ENCODE results near the gene ANKS1A. TPM values are rescaled to one million over a fixed set of nuclear protein-coding genes. Genes with fewer than 3 reads are reported as not detected.

ANKS1A gene
- total RNA-seq, 1 experiment from 2014 or later: 35.0 TPM

- ATAC-seq (no peak), DNase-seq (ENCODE audit: low spot score) (no peak)
- Mint-ChIP-seq H3K27ac (peak overlapping the region; percentile 92), H3K9me3 (no peaks in the 10 kb centered on the region), H3K27me3 (ENCODE audit: low read depth) (no peaks in the 10 kb centered on the region), H3K4me3 (peak overlapping the region; percentile 9; the same call in 1 of the 2 replicates), H3K36me3 (peaks cover 48% of the 10 kb centered on the region), H3K4me1 (peaks cover 17% of the 10 kb centered on the region)
- ChIA-PET POLR2A (no interaction called here), CTCF (interaction anchor here (1.2 kb wide), 2 partner anchors 12 to 20 kb away, joined by 3 to 4 read pairs; partner anchors contain the start of gene TAF11)
- TF ChIP-seq, protein P1, sequence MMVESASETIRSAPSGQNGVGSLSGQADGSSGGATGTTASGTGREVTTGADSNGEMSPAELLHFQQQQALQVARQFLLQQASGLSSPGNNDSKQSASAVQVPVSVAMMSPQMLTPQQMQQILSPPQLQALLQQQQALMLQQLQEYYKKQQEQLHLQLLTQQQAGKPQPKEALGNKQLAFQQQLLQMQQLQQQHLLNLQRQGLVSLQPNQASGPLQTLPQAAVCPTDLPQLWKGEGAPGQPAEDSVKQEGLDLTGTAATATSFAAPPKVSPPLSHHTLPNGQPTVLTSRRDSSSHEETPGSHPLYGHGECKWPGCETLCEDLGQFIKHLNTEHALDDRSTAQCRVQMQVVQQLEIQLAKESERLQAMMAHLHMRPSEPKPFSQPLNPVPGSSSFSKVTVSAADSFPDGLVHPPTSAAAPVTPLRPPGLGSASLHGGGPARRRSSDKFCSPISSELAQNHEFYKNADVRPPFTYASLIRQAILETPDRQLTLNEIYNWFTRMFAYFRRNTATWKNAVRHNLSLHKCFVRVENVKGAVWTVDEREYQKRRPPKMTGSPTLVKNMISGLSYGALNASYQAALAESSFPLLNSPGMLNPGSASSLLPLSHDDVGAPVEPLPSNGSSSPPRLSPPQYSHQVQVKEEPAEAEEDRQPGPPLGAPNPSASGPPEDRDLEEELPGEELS (CRISPR knock-in tag; IDR thresholded peaks at IDR 0.05): peak; percentile 68; the same call in 1 of the 2 replicates
- TF ChIP-seq, protein P2, sequence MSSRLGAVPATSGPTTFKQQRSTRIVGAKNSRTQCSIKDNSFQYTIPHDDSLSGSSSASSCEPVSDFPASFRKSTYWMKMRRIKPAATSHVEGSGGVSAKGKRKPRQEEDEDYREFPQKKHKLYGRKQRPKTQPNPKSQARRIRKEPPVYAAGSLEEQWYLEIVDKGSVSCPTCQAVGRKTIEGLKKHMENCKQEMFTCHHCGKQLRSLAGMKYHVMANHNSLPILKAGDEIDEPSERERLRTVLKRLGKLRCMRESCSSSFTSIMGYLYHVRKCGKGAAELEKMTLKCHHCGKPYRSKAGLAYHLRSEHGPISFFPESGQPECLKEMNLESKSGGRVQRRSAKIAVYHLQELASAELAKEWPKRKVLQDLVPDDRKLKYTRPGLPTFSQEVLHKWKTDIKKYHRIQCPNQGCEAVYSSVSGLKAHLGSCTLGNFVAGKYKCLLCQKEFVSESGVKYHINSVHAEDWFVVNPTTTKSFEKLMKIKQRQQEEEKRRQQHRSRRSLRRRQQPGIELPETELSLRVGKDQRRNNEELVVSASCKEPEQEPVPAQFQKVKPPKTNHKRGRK (CRISPR knock-in tag; IDR thresholded peaks at IDR 0.05; ENCODE audit: borderline replicate concordance): no peak
Measured at GRCh38 chr6:34875292-34876213, 13.5 kb upstream of the ANKS1A start.

- Mint-ChIP-seq H3K9me3 (no peaks in the 10 kb centered on the region), H3K36me3 (peaks cover 46% of the 10 kb centered on the region), H3K27me3 (ENCODE audit: low read depth) (no peaks in the 10 kb centered on the region), H3K4me3 (no peak overlapping the region), H3K4me1 (peaks cover 17% of the 10 kb centered on the region), H3K27ac (peak overlapping the region; percentile 51)
- ATAC-seq (no peak), DNase-seq (ENCODE audit: low spot score) (no peak)
- ChIA-PET CTCF (no interaction called here), POLR2A (no interaction called here)
- TF ChIP-seq ZNF671 (CRISPR knock-in tag; IDR thresholded peaks at IDR 0.05) (no peak), KAT7 (CRISPR knock-in tag; IDR thresholded peaks at IDR 0.05; ENCODE audit: borderline replicate concordance) (no peak), ZBTB21 (CRISPR knock-in tag; IDR thresholded peaks at IDR 0.05; ENCODE audit: borderline replicate concordance) (no peak)
- TF ChIP-seq, protein P3, sequence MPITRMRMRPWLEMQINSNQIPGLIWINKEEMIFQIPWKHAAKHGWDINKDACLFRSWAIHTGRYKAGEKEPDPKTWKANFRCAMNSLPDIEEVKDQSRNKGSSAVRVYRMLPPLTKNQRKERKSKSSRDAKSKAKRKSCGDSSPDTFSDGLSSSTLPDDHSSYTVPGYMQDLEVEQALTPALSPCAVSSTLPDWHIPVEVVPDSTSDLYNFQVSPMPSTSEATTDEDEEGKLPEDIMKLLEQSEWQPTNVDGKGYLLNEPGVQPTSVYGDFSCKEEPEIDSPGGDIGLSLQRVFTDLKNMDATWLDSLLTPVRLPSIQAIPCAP (CRISPR knock-in tag; IDR thresholded peaks at IDR 0.05): no peak
Measured at GRCh38 chr6:34876472-34876871, 12.6 kb upstream of the ANKS1A start.

- no peak for TF ChIP-seq HMGXB4 (CRISPR knock-in tag; IDR thresholded peaks at IDR 0.05)
- no peak for TF ChIP-seq MYBL2 (CRISPR knock-in tag; IDR thresholded peaks at IDR 0.05)
- TF ChIP-seq, protein P4, sequence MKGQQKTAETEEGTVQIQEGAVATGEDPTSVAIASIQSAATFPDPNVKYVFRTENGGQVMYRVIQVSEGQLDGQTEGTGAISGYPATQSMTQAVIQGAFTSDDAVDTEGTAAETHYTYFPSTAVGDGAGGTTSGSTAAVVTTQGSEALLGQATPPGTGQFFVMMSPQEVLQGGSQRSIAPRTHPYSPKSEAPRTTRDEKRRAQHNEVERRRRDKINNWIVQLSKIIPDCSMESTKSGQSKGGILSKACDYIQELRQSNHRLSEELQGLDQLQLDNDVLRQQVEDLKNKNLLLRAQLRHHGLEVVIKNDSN (CRISPR knock-in tag; IDR thresholded peaks at IDR 0.05): no peak
- no peak for TF ChIP-seq SMAD3 (CRISPR knock-in tag; IDR thresholded peaks at IDR 0.05; ENCODE audit: borderline replicate concordance)
- no peak for TF ChIP-seq EMX1 (CRISPR knock-in tag; IDR thresholded peaks at IDR 0.05)
- no peak for TF ChIP-seq USF2 (CRISPR knock-in tag; IDR thresholded peaks at IDR 0.05)
- TF ChIP-seq GRHL2 (CRISPR knock-in tag; IDR thresholded peaks at IDR 0.05; ENCODE audit: insufficient replicate concordance, severe bottlenecking): no peak
- TF ChIP-seq, protein P3 (CRISPR knock-in tag; IDR thresholded peaks at IDR 0.05): no peak
- no peak for TF ChIP-seq GTF2I (CRISPR knock-in tag; conservative IDR thresholded peaks at IDR 0.05)
- TF ChIP-seq NR1H2 (CRISPR knock-in tag; IDR thresholded peaks at IDR 0.05): no peak
Measured at GRCh38 chr6:34877259-34877658, 11.8 kb upstream of the ANKS1A start.

More at GRCh38 chr6:34877259-34877658, 11.8 kb upstream of the ANKS1A start:
- Mint-ChIP-seq H3K27me3 (ENCODE audit: low read depth) (no peaks in the 10 kb centered on the region), H3K4me3 (no peak overlapping the region), H3K27ac (no peak overlapping the region), H3K9me3 (no peaks in the 10 kb centered on the region), H3K4me1 (peaks cover 17% of the 10 kb centered on the region), H3K36me3 (peaks cover 41% of the 10 kb centered on the region)
- ChIA-PET POLR2A (interaction anchor here (0.6 kb wide), 1 partner anchor 99 kb away, joined by 4 read pairs; no protein-coding TSS in a partner anchor), CTCF (no interaction called here)
- no peak for ATAC-seq
- no peak for DNase-seq (ENCODE audit: low spot score)

All from WTC11 (cell line).